ENCODE measurements around the gene GSG1L.

- TF ChIP-seq CREM (IDR thresholded peaks at IDR 0.05): no peak
- no peak for TF ChIP-seq CREM (CRISPR knock-in tag; IDR thresholded peaks at IDR 0.05)
- TF ChIP-seq POLR2A (IDR thresholded peaks at IDR 0.05; ENCODE audit: insufficient read depth in 1 of 2, low read depth in 2 of 2, low read length in 2 of 2): no peak
- no peak for TF ChIP-seq RFX5 (IDR thresholded peaks at IDR 0.05; ENCODE audit: low read depth, low read length)
- TF ChIP-seq ZNF292 (CRISPR knock-in tag; IDR thresholded peaks at IDR 0.05; ENCODE audit: borderline replicate concordance, low read depth): no peak
- TF ChIP-seq ZNF253 (CRISPR knock-in tag; IDR thresholded peaks at IDR 0.05; ENCODE audit: borderline replicate concordance): no peak
- TF ChIP-seq SIN3A (IDR thresholded peaks at IDR 0.05; ENCODE audit: borderline replicate concordance, low read depth, low read length): no peak
- no peak for TF ChIP-seq BATF2 (CRISPR knock-in tag; IDR thresholded peaks at IDR 0.05)
- TF ChIP-seq RAD21 (CRISPR knock-in tag; IDR thresholded peaks at IDR 0.05): no peak
- TF ChIP-seq ZNF446 (CRISPR knock-in tag; IDR thresholded peaks at IDR 0.05): no peak
- TF ChIP-seq CTCF (CRISPR knock-in tag; IDR thresholded peaks at IDR 0.05): no peak
- TF ChIP-seq RFX1 (IDR thresholded peaks at IDR 0.05): no peak
- TF ChIP-seq TOE1 (CRISPR knock-in tag; IDR thresholded peaks at IDR 0.05): no peak
Observed at GRCh38 chr16:27894386-27894785, 169.1 kb downstream of the GSG1L start.

Data from HepG2 (cell line).